Measurements from ENCODE around the gene BFSP2. TPM values are rescaled to one million over a fixed set of nuclear protein-coding genes. Genes with fewer than 3 reads are reported as not detected.

BFSP2 gene
- total RNA-seq, 6 experiments from 2014 or later: not detected

- WGBS (ENCODE audit: insufficient coverage, low coverage, low lambda C conversion rate, missing lambda C conversion rate): 75% methylated on average over 1 of the region's 1 CpG
- no peak overlapping the region for H3K4me3 ChIP-seq
- ATAC-seq (peak in 1 of 4 donors; percentile 35), DNase-seq (no peak)
- peaks cover 0 to 4% of the 10 kb centered on the region in 2 donors for H3K27me3 ChIP-seq
- H3K9me3 ChIP-seq: no peaks in the 10 kb centered on the region
- no peaks in the 10 kb centered on the region for H3K36me3 ChIP-seq
- H3K4me1 ChIP-seq: peaks cover 0 to 17% (median 7%) of the 10 kb centered on the region in 4 donors
- no peak for TF ChIP-seq POLR2A (IDR thresholded peaks at IDR 0.05)
- peak in 3 of 4 donors; percentile 17 to 23 (median 23) for TF ChIP-seq CTCF (IDR thresholded peaks at IDR 0.05)
- intact Hi-C loops (cut with DNase I): no loop called here
- no peak overlapping the region for H3K27ac ChIP-seq
Observed at GRCh38 chr3:133464573-133464972, 64.7 kb downstream of the BFSP2 start.

GRCh38 chr3:133466531-133467386 lies 66.9 kb downstream of the BFSP2 start:
- Histone ChIP-seq H3K4me3 (no peak overlapping the region), H3K9me3 (no peaks in the 10 kb centered on the region), H3K27me3 (peaks cover 0 to 4% of the 10 kb centered on the region in 2 donors), H3K4me1 (peaks cover 0 to 17% (median 8%) of the 10 kb centered on the region in 4 donors), H3K36me3 (no peaks in the 10 kb centered on the region), H3K27ac (no peak overlapping the region)
- intact Hi-C loops (cut with DNase I): no loop called here
- no peak for TF ChIP-seq CTCF (IDR thresholded peaks at IDR 0.05)
- no peak for TF ChIP-seq POLR2A (IDR thresholded peaks at IDR 0.05)
- 62% methylated on average over 3 of the region's 12 CpGs for WGBS (ENCODE audit: insufficient coverage, low coverage, low lambda C conversion rate, missing lambda C conversion rate)
- DNase-seq (no peak), ATAC-seq (peak in 1 of 4 donors; percentile 9)

- H3K4me1 ChIP-seq: peaks cover 0 to 17% (median 8%) of the 10 kb centered on the region in 4 donors
- ATAC-seq (no peak), DNase-seq (no peak)
- no peak for TF ChIP-seq CTCF (IDR thresholded peaks at IDR 0.05)
- no peak overlapping the region for H3K4me3 ChIP-seq
- no peaks in the 10 kb centered on the region for H3K9me3 ChIP-seq
- H3K27ac ChIP-seq: no peak overlapping the region
- intact Hi-C loops (cut with DNase I): no loop called here
- no peaks in the 10 kb centered on the region for H3K27me3 ChIP-seq
- H3K36me3 ChIP-seq: no peaks in the 10 kb centered on the region
- WGBS (ENCODE audit: insufficient coverage, low coverage, low lambda C conversion rate, missing lambda C conversion rate): 86% methylated on average over 2 of the region's 2 CpGs
Observed at GRCh38 chr3:133467780-133468179, 67.9 kb downstream of the BFSP2 start.

- TF ChIP-seq CTCF (IDR thresholded peaks at IDR 0.05): no peak
- TF ChIP-seq POLR2A (IDR thresholded peaks at IDR 0.05): no peak
- Histone ChIP-seq H3K4me1 (peaks cover 0 to 17% (median 8%) of the 10 kb centered on the region in 4 donors), H3K36me3 (no peaks in the 10 kb centered on the region), H3K9me3 (no peaks in the 10 kb centered on the region), H3K27ac (no peak overlapping the region), H3K4me3 (no peak overlapping the region), H3K27me3 (no peaks in the 10 kb centered on the region)
- DNase-seq (no peak), ATAC-seq (no peak)
- intact Hi-C loops (cut with DNase I): no loop called here
- 87% methylated on average over 3 of the region's 3 CpGs for WGBS (ENCODE audit: insufficient coverage, low coverage, low lambda C conversion rate, missing lambda C conversion rate)
Observed at GRCh38 chr3:133468251-133468721, 68.4 kb downstream of the BFSP2 start.
